SK-N-SH (cell line): ENCODE results near the gene KAT6B. TPM values are rescaled to one million over a fixed set of nuclear protein-coding genes. Genes with fewer than 3 reads are reported as not detected.

Experiments used
- CTCF ChIA-PET: fragments of 300-600, 350-600 bp; formaldehyde crosslinking; extraction: SDS; loops from one replicate; lab custom pipeline; 2021; lab: Yijun Ruan, JAX
- POLR2A ChIA-PET: fragments of 350-600 bp; sonication (Branson Sonifier 250); formaldehyde crosslinking; extraction: SDS; loops from one replicate; lab custom pipeline; 2020; ENCODE audit warnings: antibody characterized with exemption, inconsistent platforms; lab: Yijun Ruan, JAX
- DNase-seq: peaks from one replicate; pipeline ENCODE4 v3.0.0; 2012
- H2AFZ ChIP-seq: fragments of 200-600 bp; sonication (generic); 2 replicates; pipeline ENCODE4 v1.8.1; 2016; ENCODE audit warnings: antibody characterized with exemption, mild to moderate bottlenecking, low read depth
- H3F3A ChIP-seq: fragments of 200-600 bp; sonication (generic); replicated peaks from 2 replicates; pipeline ENCODE3; 2016; ENCODE audit warnings: antibody characterized with exemption, mild to moderate bottlenecking; ENCODE audit not compliant: insufficient read depth
- H3K27ac ChIP-seq, 2 experiments: fragments of 200-500 bp in 1 of 2; fragments of 200-600 bp in 1 of 2; sonication (Bioruptor generic) in 1 of 2; sonication (generic), shearing (Covaris generic) in 1 of 2; 2 replicates each; pipeline versions ENCODE4 v1.5.1 to v1.6.1; 2014 to 2016; ENCODE audit warnings: low read depth in 2 of 2, inconsistent platforms in 1 of 2, low read length in 1 of 2, mild to moderate bottlenecking in 1 of 2, mixed read lengths in 1 of 2
- H3K27me3 ChIP-seq: fragments of 200-600 bp; sonication (generic), shearing (Covaris generic); 2 replicates; pipeline ENCODE4 v1.6.1; 2016; ENCODE audit warnings: mixed run types; ENCODE audit not compliant: insufficient read depth
- H3K36me3 ChIP-seq, 2 experiments: fragments of 200-500 bp in 1 of 2; fragments of 200-600 bp in 1 of 2; sonication (Bioruptor generic) in 1 of 2; sonication (generic) in 1 of 2; replicated peaks in 1 of 2; 2 replicates each; pipeline versions ENCODE3 to v1.5.1; 2014 to 2016; ENCODE audit warnings: low read length in 1 of 2, mild to moderate bottlenecking in 1 of 2; ENCODE audit not compliant: insufficient read depth in 2 of 2, control insufficient read depth in 1 of 2
- H3K4me1 ChIP-seq, 2 experiments: fragments of 200-500 bp in 1 of 2; fragments of 200-600 bp in 1 of 2; sonication (Bioruptor generic) in 1 of 2; sonication (generic), shearing (Covaris generic) in 1 of 2; 2 replicates each; pipeline versions ENCODE4 v1.5.1 to v1.6.1; 2014 to 2016; ENCODE audit warnings: low read depth in 1 of 2, low read length in 1 of 2, mixed run types in 1 of 2; ENCODE audit not compliant: insufficient read depth in 2 of 2, control insufficient read depth in 1 of 2
- H3K4me2 ChIP-seq: fragments of 200-600 bp; sonication (generic), shearing (Covaris generic); 2 replicates; pipeline ENCODE4 v1.6.1; 2017; ENCODE audit warnings: mixed run types
- H3K4me3 ChIP-seq, 2 experiments: fragments of 200-500 bp in 1 of 2; fragments of 200-600 bp in 1 of 2; sonication (Bioruptor generic) in 1 of 2; sonication (generic), shearing (Covaris generic) in 1 of 2; 2 replicates each; pipeline versions ENCODE4 v1.5.1 to v1.8.1; 2014 to 2016; ENCODE audit warnings: low read depth in 2 of 2, inconsistent platforms in 1 of 2, low read length in 1 of 2, mild to moderate bottlenecking in 1 of 2, mixed read lengths in 1 of 2, moderate library complexity in 1 of 2
- H3K79me2 ChIP-seq: fragments of 200-600 bp; sonication (generic); 2 replicates; pipeline ENCODE4 v1.8.1; 2017; ENCODE audit warnings: mild to moderate bottlenecking; ENCODE audit not compliant: insufficient read depth
- H3K9ac ChIP-seq: fragments of 200-600 bp; sonication (generic); 2 replicates; pipeline ENCODE4 v1.6.1; 2017; ENCODE audit warnings: mixed run types
- H3K9me2 ChIP-seq: fragments of 200-600 bp; sonication (generic); 2 replicates; pipeline ENCODE4 v1.6.1; 2017; ENCODE audit warnings: mixed run types
- H3K9me3 ChIP-seq: fragments of 200-600 bp; sonication (generic); 2 replicates; pipeline ENCODE4 v1.6.1; 2017; ENCODE audit warnings: mixed run types, mild to moderate bottlenecking, moderate library complexity
- H4K20me1 ChIP-seq: fragments of 200-600 bp; sonication (generic); 2 replicates; pipeline ENCODE4 v1.6.1; 2017; ENCODE audit warnings: mild to moderate bottlenecking, mixed run types; ENCODE audit not compliant: insufficient read depth
- EP300 ChIP-seq, 2 experiments: IDR thresholded peaks; 2 replicates each; pipeline versions ENCODE4 v1.4.0 to v1.6.1; 2012; ENCODE audit warnings: borderline replicate concordance in 1 of 2, low read depth in 1 of 2, low read length in 1 of 2
- EZH2phosphoT487 ChIP-seq: fragments of 200-600 bp; sonication (generic); IDR thresholded peaks from 2 replicates; pipeline ENCODE4 v1.6.1; 2017; ENCODE audit warnings: low read depth, mixed run types, mild to moderate bottlenecking, antibody characterized with exemption, moderate library complexity, borderline replicate concordance
- FOSL2 ChIP-seq: IDR thresholded peaks from 2 replicates; pipeline ENCODE4 v1.4.0; 2012; ENCODE audit warnings: low read depth, mild to moderate bottlenecking, moderate library complexity, borderline replicate concordance
- FOXJ3 ChIP-seq: sonication (generic); formaldehyde crosslinking; IDR thresholded peaks from 2 replicates; pipeline ENCODE4 v1.5.1; 2020; ENCODE audit warnings: mild to moderate bottlenecking, missing genetic modification reagents
- GABPA ChIP-seq: IDR thresholded peaks from 2 replicates; pipeline ENCODE4 v1.4.0; 2012; ENCODE audit warnings: low read depth, mild to moderate bottlenecking
- JUND ChIP-seq: IDR thresholded peaks from 2 replicates; pipeline ENCODE4 v1.4.0; 2012
- MXI1 ChIP-seq: IDR thresholded peaks from 2 replicates; pipeline ENCODE4 v1.6.1; 2012; ENCODE audit warnings: mild to moderate bottlenecking, low read depth, low read length, improper control_type of control experiment
- NRF1 ChIP-seq: IDR thresholded peaks from 2 replicates; pipeline ENCODE4 v1.6.1; 2012; ENCODE audit warnings: low read depth, mild to moderate bottlenecking, low read length
- POLR2AphosphoS5 ChIP-seq: IDR thresholded peaks from 2 replicates; pipeline ENCODE4 v1.6.1; 2012; ENCODE audit warnings: low read depth, low read length
- RFX5 ChIP-seq: IDR thresholded peaks from 2 replicates; pipeline ENCODE4 v1.6.1; 2012; ENCODE audit warnings: mild to moderate bottlenecking, improper control_type of control experiment, low read length
- SMC3 ChIP-seq: IDR thresholded peaks from 2 replicates; pipeline ENCODE4 v1.6.1; 2012; ENCODE audit warnings: low read depth, low read length, improper control_type of control experiment
- TCF12 ChIP-seq: IDR thresholded peaks from 2 replicates; pipeline ENCODE4 v1.4.0; 2012
- TEAD4 ChIP-seq: IDR thresholded peaks from 2 replicates; pipeline ENCODE4 v1.4.0; 2012; ENCODE audit warnings: mild to moderate bottlenecking, borderline replicate concordance; ENCODE audit not compliant: insufficient read depth
- WGBS: methylation state at CpG from one replicate; pipeline ENCODE4 v1.1.6; 2017; ENCODE audit warnings: low lambda C conversion rate; 5-methylcytosine and 5-hydroxymethylcytosine counted together
- polyA plus RNA-seq, 3 experiments: library from polyadenylated mRNA; depleted of rRNA; stranded (reverse); fragments of >200 nt; gene quantifications; 2 replicates each; pipeline ENCODE4 v1.2.3, GENCODE V29; 2012
- TF ChIP-seq, protein P1 (sequence below): IDR thresholded peaks from 2 replicates; pipeline ENCODE4 v1.4.0; 2012; ENCODE audit warnings: low read depth
- TF ChIP-seq, protein P2 (sequence below): fragments of 150-350 bp; IDR thresholded peaks from 2 replicates; pipeline ENCODE4 v1.6.1; 2016; ENCODE audit warnings: mild to moderate bottlenecking, low read depth, low read length
- TF ChIP-seq, protein P3 (sequence below): IDR thresholded peaks from 2 replicates; pipeline ENCODE4 v1.4.0; 2012; ENCODE audit warnings: low read depth, borderline replicate concordance
- TF ChIP-seq, protein P4 (sequence below): fragments of 150-350 bp; IDR thresholded peaks from 2 replicates; pipeline ENCODE4 v1.6.1; 2017; ENCODE audit warnings: antibody characterized with exemption, low read length, low read depth, borderline replicate concordance

KAT6B gene
- polyA plus RNA-seq, 1 of the 3 experiments (the other 2 are of a cell fraction): 4.3 TPM

DNA sequence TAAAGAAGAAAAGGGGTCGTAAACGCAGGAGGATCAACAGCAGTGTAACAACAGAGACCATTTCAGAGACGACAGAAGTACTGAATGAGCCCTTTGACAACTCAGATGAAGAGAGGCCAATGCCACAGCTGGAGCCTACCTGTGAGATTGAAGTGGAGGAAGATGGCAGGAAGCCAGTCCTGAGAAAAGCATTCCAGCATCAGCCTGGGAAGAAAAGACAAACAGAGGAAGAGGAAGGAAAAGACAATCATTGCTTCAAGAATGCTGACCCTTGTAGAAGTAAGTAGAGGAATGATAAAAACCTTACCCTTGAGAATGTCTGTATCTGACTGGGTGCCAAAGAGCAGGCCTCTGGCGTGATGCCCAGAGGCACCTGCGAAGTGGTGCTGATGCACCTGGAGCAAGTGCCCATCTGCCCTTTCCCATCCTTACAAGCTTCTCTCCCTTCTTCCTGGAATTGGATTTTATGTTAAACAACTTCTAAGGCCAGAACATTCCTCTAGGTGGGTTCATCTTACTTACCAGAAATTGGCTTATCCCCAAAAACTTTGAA lies 198.6 kb downstream of the KAT6B start:
- H3K9ac ChIP-seq: no peak overlapping the region
- 97% methylated on average over 5 of the region's 5 CpGs for WGBS
- peaks cover 52 to 61% of the 10 kb centered on the region in 2 experiments for H3K36me3 ChIP-seq
- no peak for DNase-seq
- no peaks in the 10 kb centered on the region for H3K27me3 ChIP-seq
- no peak overlapping the region for H3K4me2 ChIP-seq
- no peak overlapping the region for H3K4me3 ChIP-seq
- POLR2A ChIA-PET: no interaction called here
- H3K9me2 ChIP-seq: no peaks in the 10 kb centered on the region
- no peaks in the 10 kb centered on the region for H3F3A ChIP-seq
- no peak for TF ChIP-seq TEAD4
- TF ChIP-seq RFX5: no peak
- TF ChIP-seq FOSL2: no peak
- TF ChIP-seq, protein P1, sequence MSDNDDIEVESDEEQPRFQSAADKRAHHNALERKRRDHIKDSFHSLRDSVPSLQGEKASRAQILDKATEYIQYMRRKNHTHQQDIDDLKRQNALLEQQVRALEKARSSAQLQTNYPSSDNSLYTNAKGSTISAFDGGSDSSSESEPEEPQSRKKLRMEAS: no peak
- TF ChIP-seq SMC3: no peak
- H4K20me1 ChIP-seq: no peaks in the 10 kb centered on the region
- CTCF ChIA-PET: interaction anchor here (0.5 to 2.4 kb wide), 5 partner anchors 188 to 1139 kb away, joined by 3 to 12 read pairs (median 3); partner anchors contain the start of gene COMTD1
- H3K27ac ChIP-seq: no peak overlapping the region
- no peaks in the 10 kb centered on the region for H3K9me3 ChIP-seq
- no peaks in the 10 kb centered on the region for H3K79me2 ChIP-seq
- no peak overlapping the region for H2AFZ ChIP-seq
- peaks cover 0 to 7% of the 10 kb centered on the region in 2 experiments; a peak in 1 of 4 replicates for H3K4me1 ChIP-seq

DNA sequence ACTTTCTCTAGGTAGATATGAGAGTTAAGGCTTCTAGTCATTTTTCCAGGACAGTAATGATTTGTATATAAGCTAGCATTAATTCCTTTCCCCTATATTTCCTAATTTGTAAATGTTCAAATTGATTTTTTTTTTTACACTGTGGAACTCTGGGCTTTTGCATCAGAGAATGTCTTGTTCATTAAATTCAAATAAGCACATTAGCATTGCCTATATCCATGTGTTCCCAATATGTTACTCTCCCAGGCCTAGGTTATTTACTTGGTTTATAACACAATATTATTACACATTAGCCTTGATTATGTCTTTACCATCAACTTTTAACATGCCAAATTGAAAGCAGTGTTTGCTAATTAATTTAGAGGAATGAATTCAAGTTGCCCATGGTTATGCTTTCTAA lies 201.6 kb downstream of the KAT6B start:
- H4K20me1 ChIP-seq: no peaks in the 10 kb centered on the region
- H3K79me2 ChIP-seq: no peaks in the 10 kb centered on the region
- no peak for TF ChIP-seq JUND
- no peak for TF ChIP-seq NRF1
- TF ChIP-seq FOXJ3 (CRISPR knock-in tag): no peak
- TF ChIP-seq, protein P2, sequence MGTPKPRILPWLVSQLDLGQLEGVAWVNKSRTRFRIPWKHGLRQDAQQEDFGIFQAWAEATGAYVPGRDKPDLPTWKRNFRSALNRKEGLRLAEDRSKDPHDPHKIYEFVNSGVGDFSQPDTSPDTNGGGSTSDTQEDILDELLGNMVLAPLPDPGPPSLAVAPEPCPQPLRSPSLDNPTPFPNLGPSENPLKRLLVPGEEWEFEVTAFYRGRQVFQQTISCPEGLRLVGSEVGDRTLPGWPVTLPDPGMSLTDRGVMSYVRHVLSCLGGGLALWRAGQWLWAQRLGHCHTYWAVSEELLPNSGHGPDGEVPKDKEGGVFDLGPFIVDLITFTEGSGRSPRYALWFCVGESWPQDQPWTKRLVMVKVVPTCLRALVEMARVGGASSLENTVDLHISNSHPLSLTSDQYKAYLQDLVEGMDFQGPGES: no peak
- TF ChIP-seq POLR2AphosphoS5: no peak
- no peak for TF ChIP-seq FOSL2
- no peak for TF ChIP-seq EZH2phosphoT487
- TF ChIP-seq EP300 (IDR thresholded peaks at IDR 0.05; ENCODE audit: borderline replicate concordance in 1 of 2, low read depth in 1 of 2, low read length in 1 of 2): no peak
- no peak for TF ChIP-seq RFX5
- no peak for TF ChIP-seq GABPA
- TF ChIP-seq, protein P3, sequence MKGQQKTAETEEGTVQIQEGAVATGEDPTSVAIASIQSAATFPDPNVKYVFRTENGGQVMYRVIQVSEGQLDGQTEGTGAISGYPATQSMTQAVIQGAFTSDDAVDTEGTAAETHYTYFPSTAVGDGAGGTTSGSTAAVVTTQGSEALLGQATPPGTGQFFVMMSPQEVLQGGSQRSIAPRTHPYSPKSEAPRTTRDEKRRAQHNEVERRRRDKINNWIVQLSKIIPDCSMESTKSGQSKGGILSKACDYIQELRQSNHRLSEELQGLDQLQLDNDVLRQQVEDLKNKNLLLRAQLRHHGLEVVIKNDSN: no peak
- TF ChIP-seq, protein P4, sequence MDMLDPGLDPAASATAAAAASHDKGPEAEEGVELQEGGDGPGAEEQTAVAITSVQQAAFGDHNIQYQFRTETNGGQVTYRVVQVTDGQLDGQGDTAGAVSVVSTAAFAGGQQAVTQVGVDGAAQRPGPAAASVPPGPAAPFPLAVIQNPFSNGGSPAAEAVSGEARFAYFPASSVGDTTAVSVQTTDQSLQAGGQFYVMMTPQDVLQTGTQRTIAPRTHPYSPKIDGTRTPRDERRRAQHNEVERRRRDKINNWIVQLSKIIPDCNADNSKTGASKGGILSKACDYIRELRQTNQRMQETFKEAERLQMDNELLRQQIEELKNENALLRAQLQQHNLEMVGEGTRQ: no peak
- TF ChIP-seq TCF12: no peak
- TF ChIP-seq MXI1: no peak
- no peak overlapping the region for H3K9ac ChIP-seq
- no peak overlapping the region for H3K4me3 ChIP-seq
- ChIA-PET CTCF (interaction anchor here (1.0 kb wide), 1 partner anchor 20 kb away, joined by 3 read pairs; no protein-coding TSS in a partner anchor), POLR2A (no interaction called here)
- H3K27ac ChIP-seq: no peak overlapping the region
- H3F3A ChIP-seq: no peaks in the 10 kb centered on the region
- no peak overlapping the region for H2AFZ ChIP-seq
- H3K36me3 ChIP-seq: peaks cover 39 to 53% of the 10 kb centered on the region in 2 experiments
- no peaks in the 10 kb centered on the region for H3K9me3 ChIP-seq
- no peak overlapping the region for H3K4me2 ChIP-seq
- no peaks in the 10 kb centered on the region for H3K27me3 ChIP-seq
- DNase-seq: no peak
- peaks cover 0 to 7% of the 10 kb centered on the region in 2 experiments; a peak in 1 of 4 replicates for H3K4me1 ChIP-seq
- H3K9me2 ChIP-seq: no peaks in the 10 kb centered on the region
